Lung (tissue), 12 donors: ENCODE data around the gene ANO2. TPM values are rescaled to one million over a fixed set of nuclear protein-coding genes. Genes with fewer than 3 reads are reported as not detected.

Experiments
- ATAC-seq: fragments of 200-7000 bp; cut with Tn5 transposase; one replicate; pipeline ENCODE4 v1.9.1; 2020; ENCODE audit warnings: moderate number of reproducible peaks; ENCODE audit not compliant: insufficient read depth, low FRiP score
- DNase-seq, 3 donors: peaks; one replicate each; pipeline ENCODE4 v3.0.0-alpha.2; 2013 to 2017
- H3K27ac ChIP-seq, 2 donors: one replicate each; pipeline ENCODE4 v1.5.1; 2013; ENCODE audit warnings: mild to moderate bottlenecking in 2 of 2, moderate library complexity in 2 of 2, control low read depth in 1 of 2, inconsistent platforms in 1 of 2, low read depth in 1 of 2, low read length in 1 of 2
- H3K27me3 ChIP-seq, 3 donors: one replicate each; pipeline ENCODE4 v1.5.1; 2013; ENCODE audit warnings: low read length in 2 of 3; ENCODE audit not compliant: control insufficient read depth in 3 of 3, insufficient read depth in 3 of 3
- H3K36me3 ChIP-seq, 4 donors: one replicate each; pipeline ENCODE4 v1.5.1; 2013; ENCODE audit warnings: low read length in 4 of 4, mild to moderate bottlenecking in 1 of 4, moderate library complexity in 1 of 4; ENCODE audit not compliant: control insufficient read depth in 4 of 4, insufficient read depth in 4 of 4
- H3K4me1 ChIP-seq, 5 donors: one replicate each; pipeline ENCODE4 v1.5.1; 2013; ENCODE audit warnings: low read length in 5 of 5, mild to moderate bottlenecking in 2 of 5, moderate library complexity in 1 of 5; ENCODE audit not compliant: control insufficient read depth in 5 of 5, insufficient read depth in 5 of 5
- H3K4me3 ChIP-seq: one replicate; pipeline ENCODE4 v1.5.1; 2013; ENCODE audit warnings: mild to moderate bottlenecking, control low read depth, moderate library complexity
- H3K9ac ChIP-seq, 2 donors: one replicate each; pipeline ENCODE4 v1.5.1; 2013; ENCODE audit warnings: low read length in 2 of 2, control low read depth in 1 of 2; ENCODE audit not compliant: insufficient read depth in 1 of 2
- H3K9me3 ChIP-seq, 4 donors: one replicate each; pipeline ENCODE4 v1.5.1; 2013; ENCODE audit warnings: low read length in 3 of 4, mild to moderate bottlenecking in 1 of 4, moderate library complexity in 1 of 4; ENCODE audit not compliant: control insufficient read depth in 4 of 4, insufficient read depth in 3 of 4
- CTCF ChIP-seq: IDR thresholded peaks from 2 replicates; pipeline ENCODE4 v1.5.1; 2012; ENCODE audit warnings: mild to moderate bottlenecking; ENCODE audit errors: control extremely low read depth, extremely low read depth
- WGBS, 2 donors: extraction: QIAGEN DNeasy Blood & Tissue Kit; methylation state at CpG; one replicate each; pipeline ENCODE4 v1.1.7; 2013; 5-methylcytosine and 5-hydroxymethylcytosine counted together
- polyA plus RNA-seq, 2 donors: library from polyadenylated mRNA; stranded (reverse); fragments of 200-250 nt; gene quantifications; one replicate each; pipeline ENCODE4 v1.2.1, GENCODE V29; 2013
- total RNA-seq, 2 donors: library from RNA; depleted of rRNA in 1 of 2; stranded (reverse); fragments of >200 nt in 1 of 2; gene quantifications; one replicate each; pipeline ENCODE4 v1.2.1, GENCODE V29; 2014 to 2021
- donor health status: control.
- donor health status: control.
- donor health status: Bipolar disorder and iron deficiency.
- donor health status: healthy.
- donor health status: DM: yes; HTN: yes; CAD: no.

Gene ANO2
- total and polyA plus RNA-seq, 4 donors: 5.9 to 11.3 (median 7.4) TPM

- Histone ChIP-seq H3K36me3 (no peaks in the 10 kb centered on the region), H3K9me3 (peaks cover 0 to 2% (median 0%) of the 10 kb centered on the region in 4 donors), H3K9ac (no peak overlapping the region), H3K27ac (no peak overlapping the region), H3K4me1 (peaks cover 0 to 40% (median 8%) of the 10 kb centered on the region in 5 donors), H3K4me3 (no peak overlapping the region), H3K27me3 (no peaks in the 10 kb centered on the region)
- ATAC-seq: no peak
- 70 to 79% methylated on average over 9 of the region's 9 CpGs for WGBS, 2 donors
- peak in 1 of 3 donors; percentile 57 for DNase-seq
- no peak for TF ChIP-seq CTCF
Observed at GRCh38 chr12:5584412-5585175, 360.5 kb downstream of the ANO2 start.

- Histone ChIP-seq H3K4me1 (peaks cover 0 to 27% (median 8%) of the 10 kb centered on the region in 5 donors), H3K4me3 (no peak overlapping the region), H3K27me3 (no peaks in the 10 kb centered on the region), H3K9ac (no peak overlapping the region), H3K27ac (peak overlapping the region in 1 of 2 donors; percentile 8), H3K36me3 (no peaks in the 10 kb centered on the region), H3K9me3 (peaks cover 0 to 2% (median 0%) of the 10 kb centered on the region in 4 donors)
- ATAC-seq (no peak), DNase-seq (no peak)
- 83 to 88% methylated on average over 4 of the region's 4 CpGs for WGBS, 2 donors
- TF ChIP-seq CTCF: no peak
Observed at GRCh38 chr12:5582541-5582940, 362.5 kb downstream of the ANO2 start.

GRCh38 chr12:5582018-5582417, 363.0 kb downstream of the ANO2 start:
- 63 to 80% methylated on average over 5 of the region's 5 CpGs for WGBS, 2 donors
- Histone ChIP-seq H3K27ac (no peak overlapping the region), H3K4me3 (no peak overlapping the region), H3K27me3 (no peaks in the 10 kb centered on the region), H3K4me1 (peaks cover 0 to 24% (median 8%) of the 10 kb centered on the region in 5 donors), H3K9ac (no peak overlapping the region), H3K36me3 (no peaks in the 10 kb centered on the region), H3K9me3 (peaks cover 0 to 2% (median 0%) of the 10 kb centered on the region in 4 donors)
- no peak for TF ChIP-seq CTCF
- ATAC-seq (no peak), DNase-seq (peak in 1 of 3 donors; percentile 45)
